Large intestine (tissue), 1 donor: ENCODE results near the gene MRTO4. TPM values are rescaled to one million over a fixed set of nuclear protein-coding genes. Genes with fewer than 3 reads are reported as not detected.

Source experiments
- polyA plus RNA-seq: library from polyadenylated mRNA; unstranded; fragments of 120-200 nt; gene quantifications from one replicate; pipeline ENCODE4 v1.2.1, GENCODE V29; 2013

The MRTO4 gene
- polyA plus RNA-seq, 1 donor = 27.4 TPM

Other genes with a start within 250 kb of the MRTO4 start
- 98.1 TPM for gene UBR4, start 41.5 kb upstream of the MRTO4 start, polyA plus RNA-seq
- 33.8 TPM for gene EMC1, start 281 bp upstream of the MRTO4 start, polyA plus RNA-seq
- 3.2 TPM for gene AKR7A3, start 37.0 kb downstream of the MRTO4 start, polyA plus RNA-seq
- gene AKR7A2, start 60.3 kb downstream of the MRTO4 start, polyA plus RNA-seq = 94.4 TPM
- gene SLC66A1, start 60.5 kb downstream of the MRTO4 start, polyA plus RNA-seq = 21.5 TPM
- gene CAPZB, start 233.7 kb downstream of the MRTO4 start, polyA plus RNA-seq = 245 TPM